ENCODE measurements around the gene RGS13. TPM values are rescaled to one million over a fixed set of nuclear protein-coding genes. Genes with fewer than 3 reads are reported as not detected.

The RGS13 gene
- total RNA-seq, 4 donors from 2014 or later, result 0.22 to 0.78 TPM; not detected in 2

- H3K27ac ChIP-seq, result no peak overlapping the region
- no peaks in the 10 kb centered on the region for H3K36me3 ChIP-seq
- H3K9me3 ChIP-seq, result no peaks in the 10 kb centered on the region
- H3K4me3 ChIP-seq, result no peak overlapping the region
- TF ChIP-seq EP300 (IDR thresholded peaks at IDR 0.05), result no peak
- TF ChIP-seq POLR2A (IDR thresholded peaks at IDR 0.05), result no peak
- TF ChIP-seq CTCF (IDR thresholded peaks at IDR 0.05), result no peak
- no peaks in the 10 kb centered on the region for H3K4me1 ChIP-seq
- no peak for DNase-seq (ENCODE audit: low spot score in 2 of 2)
- H3K27me3 ChIP-seq, result no peaks in the 10 kb centered on the region
- WGBS, 2 donors, result 58 to 60% methylated on average over 6 of the region's 6 CpGs
These were observed 5.2 kb upstream of the RGS13 start for GRCh38 chr1:192630521-192631287.

GRCh38 chr1:192631749-192632148 lies 4.2 kb upstream of the RGS13 start:
- Histone ChIP-seq H3K4me1 (no peaks in the 10 kb centered on the region), H3K36me3 (no peaks in the 10 kb centered on the region), H3K27me3 (no peaks in the 10 kb centered on the region), H3K4me3 (no peak overlapping the region), H3K27ac (no peak overlapping the region), H3K9me3 (no peaks in the 10 kb centered on the region)
- DNase-seq (ENCODE audit: low spot score in 2 of 2), result no peak
- TF ChIP-seq CTCF (IDR thresholded peaks at IDR 0.05) (no peak), EP300 (IDR thresholded peaks at IDR 0.05) (no peak), POLR2A (IDR thresholded peaks at IDR 0.05) (no peak)

GRCh38 chr1:192632188-192632587 lies 3.8 kb upstream of the RGS13 start:
- no peaks in the 10 kb centered on the region for H3K36me3 ChIP-seq
- TF ChIP-seq POLR2A (IDR thresholded peaks at IDR 0.05) (no peak), EP300 (IDR thresholded peaks at IDR 0.05) (no peak), CTCF (IDR thresholded peaks at IDR 0.05) (no peak)
- 80 to 82% methylated on average over 3 of the region's 3 CpGs for WGBS, 2 donors
- H3K9me3 ChIP-seq, result no peaks in the 10 kb centered on the region
- DNase-seq (ENCODE audit: low spot score in 2 of 2), result no peak
- H3K4me1 ChIP-seq, result no peaks in the 10 kb centered on the region
- H3K4me3 ChIP-seq, result no peak overlapping the region
- H3K27me3 ChIP-seq, result no peaks in the 10 kb centered on the region
- no peak overlapping the region for H3K27ac ChIP-seq

GRCh38 chr1:192632641-192633532 lies 3.1 kb upstream of the RGS13 start:
- no peaks in the 10 kb centered on the region for H3K9me3 ChIP-seq
- no peaks in the 10 kb centered on the region for H3K36me3 ChIP-seq
- DNase-seq (ENCODE audit: low spot score in 2 of 2), result no peak
- H3K4me3 ChIP-seq, result no peak overlapping the region
- TF ChIP-seq CTCF (IDR thresholded peaks at IDR 0.05) (no peak), EP300 (IDR thresholded peaks at IDR 0.05) (no peak), POLR2A (IDR thresholded peaks at IDR 0.05) (no peak)
- no peaks in the 10 kb centered on the region for H3K27me3 ChIP-seq
- no peaks in the 10 kb centered on the region for H3K4me1 ChIP-seq
- 63 to 73% methylated on average over 6 of the region's 6 CpGs for WGBS, 2 donors
- H3K27ac ChIP-seq, result no peak overlapping the region

Data from tibial nerve (tissue), 4 donors.